GM12874 (cell line): ENCODE results near the gene MACIR.
A peak's percentile ranks its signal among the peaks of the same experiment; 100 is the strongest.

Experiments used
- TF ChIP-seq, protein P1 (sequence below): IDR thresholded peaks from 2 replicates; pipeline ENCODE4 v1.5.1; 2011; ENCODE audit warnings: low read depth, mild to moderate bottlenecking, control low read depth, low read length, moderate library complexity; ENCODE audit not compliant: insufficient read depth

Gene MACIR

DNA sequence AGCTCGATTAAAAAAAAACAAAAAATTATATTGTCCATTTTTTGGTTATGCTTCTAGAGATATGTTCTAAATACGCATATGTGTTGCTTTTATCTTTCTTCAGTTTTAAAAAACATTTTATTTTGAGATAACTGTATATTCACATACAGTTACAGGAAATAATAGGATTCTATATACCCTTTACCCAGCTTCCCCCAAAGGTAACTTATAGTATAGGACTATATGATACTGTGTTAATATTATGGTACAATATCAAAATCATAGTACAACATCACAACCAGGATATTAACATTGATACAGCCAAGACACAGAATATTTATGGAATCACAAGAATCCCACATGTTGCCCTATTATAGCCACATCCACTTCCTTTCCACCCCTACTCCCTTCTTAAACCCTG is 9.5 kb upstream of the MACIR start:
- TF ChIP-seq, protein P1, sequence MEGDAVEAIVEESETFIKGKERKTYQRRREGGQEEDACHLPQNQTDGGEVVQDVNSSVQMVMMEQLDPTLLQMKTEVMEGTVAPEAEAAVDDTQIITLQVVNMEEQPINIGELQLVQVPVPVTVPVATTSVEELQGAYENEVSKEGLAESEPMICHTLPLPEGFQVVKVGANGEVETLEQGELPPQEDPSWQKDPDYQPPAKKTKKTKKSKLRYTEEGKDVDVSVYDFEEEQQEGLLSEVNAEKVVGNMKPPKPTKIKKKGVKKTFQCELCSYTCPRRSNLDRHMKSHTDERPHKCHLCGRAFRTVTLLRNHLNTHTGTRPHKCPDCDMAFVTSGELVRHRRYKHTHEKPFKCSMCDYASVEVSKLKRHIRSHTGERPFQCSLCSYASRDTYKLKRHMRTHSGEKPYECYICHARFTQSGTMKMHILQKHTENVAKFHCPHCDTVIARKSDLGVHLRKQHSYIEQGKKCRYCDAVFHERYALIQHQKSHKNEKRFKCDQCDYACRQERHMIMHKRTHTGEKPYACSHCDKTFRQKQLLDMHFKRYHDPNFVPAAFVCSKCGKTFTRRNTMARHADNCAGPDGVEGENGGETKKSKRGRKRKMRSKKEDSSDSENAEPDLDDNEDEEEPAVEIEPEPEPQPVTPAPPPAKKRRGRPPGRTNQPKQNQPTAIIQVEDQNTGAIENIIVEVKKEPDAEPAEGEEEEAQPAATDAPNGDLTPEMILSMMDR, result no peak

DNA sequence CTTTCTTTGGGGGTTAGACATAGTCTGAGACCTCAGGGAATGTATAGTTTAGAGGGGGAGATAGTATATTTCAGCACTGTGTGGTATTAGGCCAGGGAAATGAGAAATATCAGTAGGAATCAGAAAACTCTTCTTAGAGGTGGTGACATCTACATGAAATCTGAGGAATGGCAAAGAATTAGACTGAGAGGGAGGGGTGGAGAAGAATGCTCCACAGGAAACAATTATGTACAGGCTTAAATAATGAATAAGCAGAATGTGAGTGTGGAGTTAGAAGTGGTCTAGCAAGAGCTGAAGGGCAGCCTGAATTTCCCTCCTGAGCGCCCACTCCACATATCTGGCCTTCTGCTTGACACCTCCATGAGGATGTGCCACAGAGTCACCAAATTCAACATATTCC is 3.6 kb upstream of the MACIR start:
- TF ChIP-seq, protein P1, result no peak

DNA sequence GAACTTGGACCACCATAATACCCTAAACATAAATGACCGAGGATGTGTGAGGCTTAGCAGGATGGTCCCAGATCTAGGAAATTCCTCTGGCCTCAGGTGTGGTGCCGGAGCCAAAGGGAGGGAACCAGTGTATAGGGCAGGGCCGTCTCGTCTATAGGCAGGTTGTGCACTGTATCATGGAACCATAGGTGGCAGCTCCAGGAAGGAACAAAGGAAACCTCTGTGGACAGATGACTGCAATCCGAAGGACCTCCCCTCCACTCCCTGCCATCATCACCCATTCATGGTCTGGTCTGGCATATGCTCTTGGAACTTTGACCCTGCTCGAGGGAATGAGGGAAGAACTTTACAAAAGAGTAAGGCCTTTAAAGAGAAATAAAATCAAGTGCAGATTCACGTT is 2.9 kb upstream of the MACIR start:
- TF ChIP-seq, protein P1, result no peak

DNA sequence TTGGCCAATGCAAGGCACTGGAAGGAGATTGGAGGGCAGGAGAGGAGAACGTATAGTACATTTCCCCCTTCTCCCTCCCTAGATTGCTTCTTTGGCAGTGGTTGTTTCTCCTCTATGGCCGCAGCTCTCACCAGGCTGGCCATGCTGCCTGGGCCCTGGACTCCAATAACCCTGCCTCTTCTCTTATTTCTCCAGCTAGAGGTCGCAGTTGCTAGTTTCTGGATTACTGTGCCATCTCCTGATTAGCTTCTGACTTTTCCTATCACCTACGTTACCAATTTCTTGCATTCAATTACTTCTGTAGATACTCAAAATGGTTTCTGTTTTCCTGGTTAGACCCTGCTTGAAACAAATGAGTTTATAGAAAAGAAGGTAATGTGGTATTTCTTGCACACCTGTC is 2.4 kb upstream of the MACIR start:
- TF ChIP-seq, protein P1, result no peak

DNA sequence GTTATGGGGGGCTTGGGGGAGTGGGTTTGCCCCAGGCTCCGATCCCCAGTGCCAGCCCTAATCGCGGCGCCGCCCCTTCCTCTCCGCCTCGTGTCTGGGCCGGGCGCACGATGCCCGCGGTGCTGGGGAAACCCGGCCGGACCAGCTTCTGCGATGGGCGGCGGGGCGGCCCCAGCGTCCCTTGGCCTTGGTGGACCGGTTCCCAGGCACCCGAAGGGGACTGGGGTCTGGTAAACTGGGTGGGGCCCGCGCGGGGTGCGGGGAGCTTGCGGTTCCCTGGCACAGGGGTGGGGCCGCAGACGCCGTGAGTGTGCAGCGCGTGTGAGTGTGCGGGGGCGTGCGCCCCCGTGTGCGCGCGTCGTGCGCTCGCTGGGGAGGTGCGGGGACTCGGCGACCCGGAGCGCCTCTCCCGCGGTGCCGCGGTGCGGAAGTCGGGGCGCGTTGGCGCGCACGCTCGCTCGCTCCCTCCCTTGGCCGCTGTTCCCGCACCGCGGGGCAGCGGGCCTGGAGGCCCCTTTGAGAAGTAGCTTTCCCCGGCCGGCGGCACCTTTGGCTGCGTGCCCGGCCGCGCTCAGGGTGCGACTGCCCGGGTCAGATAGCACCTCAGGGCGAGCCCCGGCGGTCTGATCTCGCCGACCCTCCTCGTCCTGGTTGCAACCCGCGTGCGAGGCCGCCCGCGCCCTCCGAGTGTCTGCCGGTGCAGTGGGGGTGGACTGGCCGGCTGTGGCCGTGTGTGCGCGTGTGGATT is 568 bp downstream of the MACIR start:
- TF ChIP-seq, protein P1, result 0 out of 2 replicates have a peak, but pooled peaks have one; percentile 20

DNA sequence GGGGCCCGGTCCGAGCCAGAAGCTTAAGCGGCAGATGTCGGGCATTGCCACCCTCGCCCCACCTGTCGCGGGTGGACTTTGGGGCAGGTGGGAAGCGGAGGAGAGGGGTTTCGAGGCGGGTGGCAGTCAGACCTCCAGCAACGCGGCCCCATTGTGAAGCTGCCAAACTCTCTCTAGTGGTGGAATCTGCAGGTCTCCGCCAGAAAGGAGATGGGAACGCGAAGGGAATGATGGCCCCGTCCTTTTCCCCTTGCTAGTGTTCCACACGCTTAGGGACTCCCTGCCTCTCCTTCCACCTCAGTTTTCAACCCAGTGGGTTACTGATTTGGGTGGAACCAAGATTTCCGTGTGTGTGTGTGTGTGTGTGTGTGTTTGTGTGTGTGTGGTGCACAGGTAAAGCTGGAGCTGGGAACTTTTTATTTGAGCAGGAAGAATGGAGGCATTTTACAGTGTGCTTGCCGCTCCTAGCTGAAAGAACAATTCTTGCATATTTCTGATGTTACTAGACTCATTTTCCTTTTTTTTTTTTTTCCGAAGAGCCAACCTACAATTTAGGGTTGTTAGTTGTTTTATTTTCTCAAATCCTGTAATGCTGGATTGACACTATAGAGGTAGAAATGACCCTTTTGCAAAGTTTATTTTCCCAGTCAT is 1.3 kb downstream of the MACIR start:
- TF ChIP-seq, protein P1, result no peak

DNA sequence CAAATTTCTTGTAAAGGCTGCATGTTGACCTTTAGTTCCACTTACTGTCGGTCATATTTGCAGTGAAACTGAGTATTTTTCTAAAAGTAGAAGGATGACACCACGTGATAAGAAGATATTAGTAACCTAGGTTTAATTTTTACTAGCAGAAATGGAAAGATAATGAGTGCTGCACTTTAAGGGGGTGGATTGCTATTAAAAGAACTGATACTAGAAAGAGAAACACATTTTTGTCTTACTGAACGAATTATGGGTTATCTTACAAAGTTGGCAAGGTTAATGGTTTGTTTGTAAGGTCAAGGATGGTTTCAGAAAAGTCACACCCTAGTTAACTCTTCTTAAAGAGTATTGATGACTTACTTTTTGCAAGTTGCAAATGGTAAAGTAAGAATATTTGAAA is 2.4 kb downstream of the MACIR start:
- TF ChIP-seq, protein P1, result no peak
